Muscle of back (tissue), 11 donors: ENCODE measurements around the gene DNAJC6. TPM values are rescaled to one million over a fixed set of nuclear protein-coding genes. Genes with fewer than 3 reads are reported as not detected.
A peak's percentile ranks its signal among the peaks of the same experiment; 100 is the strongest.

Experiments
- DNase-seq, 3 donors: peaks; one replicate each; pipeline versions ENCODE4 v3.0.0 to v3.0.0-alpha.2; 2013
- polyA plus RNA-seq, 10 donors: library from polyadenylated mRNA; unstranded; fragments of 120-200 nt; gene quantifications; one replicate each; pipeline ENCODE4 v1.2.1, GENCODE V29; 2013; ENCODE audit not compliant: insufficient read length in 10 of 10

The DNAJC6 gene
- polyA plus RNA-seq, 10 donors, result 0.57 to 2.0 (median 1.1) TPM

GRCh38 chr1:65401612-65402011 lies 92.3 kb downstream of the DNAJC6 start:
- no peak for DNase-seq

- peak in 1 of 3 donors; percentile 15 for DNase-seq
Observed at GRCh38 chr1:65404941-65405340, 95.6 kb downstream of the DNAJC6 start.

GRCh38 chr1:65407877-65408276 lies 98.5 kb downstream of the DNAJC6 start:
- no peak for DNase-seq

- DNase-seq, result no peak
Observed at GRCh38 chr1:65409314-65409713, 100.0 kb downstream of the DNAJC6 start.

- no peak for DNase-seq
Observed at GRCh38 chr1:65409816-65410326, 100.5 kb downstream of the DNAJC6 start.

- no peak for DNase-seq
Observed at GRCh38 chr1:65412256-65412983, 103.1 kb downstream of the DNAJC6 start.

DNA sequence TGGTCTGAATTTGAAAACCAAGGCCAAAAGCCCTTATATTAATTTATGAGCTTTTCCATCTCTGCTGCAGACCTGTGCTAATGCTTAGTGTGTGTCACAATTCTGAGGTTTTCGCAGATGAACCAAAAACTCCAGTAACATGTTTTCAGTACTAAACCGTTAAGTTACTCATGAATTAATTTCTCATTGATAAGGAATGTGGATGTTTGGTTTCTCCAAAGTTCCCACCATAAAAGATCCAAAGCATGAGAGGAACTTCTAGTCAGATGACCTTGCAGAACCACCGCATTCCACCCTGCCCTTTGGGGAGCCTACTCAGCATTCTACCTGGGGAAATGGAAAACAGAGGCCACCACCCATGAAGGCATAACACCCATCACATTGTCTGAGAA lies 103.6 kb downstream of the DNAJC6 start:
- peak in 1 of 3 donors; percentile 52 for DNase-seq

GRCh38 chr1:65414538-65414937 lies 105.2 kb downstream of the DNAJC6 start:
- no peak for DNase-seq

- no peak for DNase-seq
Observed at GRCh38 chr1:65416767-65417166, 107.4 kb downstream of the DNAJC6 start.

- no peak for DNase-seq
Observed at GRCh38 chr1:65417729-65418128, 108.4 kb downstream of the DNAJC6 start.

DNA sequence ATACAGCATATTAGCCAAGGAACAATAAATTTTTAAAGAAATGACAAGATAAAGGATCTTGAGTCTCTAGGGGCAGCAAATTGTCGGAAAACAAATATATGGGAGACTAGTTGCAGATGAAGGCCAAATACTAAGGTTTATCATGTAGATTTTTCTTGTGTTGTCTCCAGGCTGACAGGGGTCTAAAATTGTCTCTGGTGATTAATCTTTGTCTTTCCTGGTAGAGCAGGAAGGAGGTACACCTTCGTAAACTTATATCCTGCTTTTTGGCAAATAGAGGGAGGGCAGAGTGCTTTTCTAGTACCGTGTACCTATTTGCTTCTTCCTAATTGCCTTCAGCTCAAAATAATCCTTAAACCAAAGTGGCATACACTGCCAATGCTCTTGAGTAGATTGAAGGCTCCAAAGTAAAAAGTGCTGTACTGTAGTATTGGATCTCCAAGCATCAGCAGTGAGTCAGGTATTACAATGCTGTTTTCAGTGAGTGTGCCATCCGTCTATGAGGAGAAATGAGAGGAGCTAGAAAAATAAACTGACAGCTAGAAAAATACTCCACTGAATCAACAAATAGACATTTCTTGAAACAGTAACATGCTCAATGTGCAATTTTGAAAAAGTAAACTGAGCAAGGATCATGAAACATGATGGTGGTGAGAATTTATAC lies 109.3 kb downstream of the DNAJC6 start:
- DNase-seq, result no peak

DNA sequence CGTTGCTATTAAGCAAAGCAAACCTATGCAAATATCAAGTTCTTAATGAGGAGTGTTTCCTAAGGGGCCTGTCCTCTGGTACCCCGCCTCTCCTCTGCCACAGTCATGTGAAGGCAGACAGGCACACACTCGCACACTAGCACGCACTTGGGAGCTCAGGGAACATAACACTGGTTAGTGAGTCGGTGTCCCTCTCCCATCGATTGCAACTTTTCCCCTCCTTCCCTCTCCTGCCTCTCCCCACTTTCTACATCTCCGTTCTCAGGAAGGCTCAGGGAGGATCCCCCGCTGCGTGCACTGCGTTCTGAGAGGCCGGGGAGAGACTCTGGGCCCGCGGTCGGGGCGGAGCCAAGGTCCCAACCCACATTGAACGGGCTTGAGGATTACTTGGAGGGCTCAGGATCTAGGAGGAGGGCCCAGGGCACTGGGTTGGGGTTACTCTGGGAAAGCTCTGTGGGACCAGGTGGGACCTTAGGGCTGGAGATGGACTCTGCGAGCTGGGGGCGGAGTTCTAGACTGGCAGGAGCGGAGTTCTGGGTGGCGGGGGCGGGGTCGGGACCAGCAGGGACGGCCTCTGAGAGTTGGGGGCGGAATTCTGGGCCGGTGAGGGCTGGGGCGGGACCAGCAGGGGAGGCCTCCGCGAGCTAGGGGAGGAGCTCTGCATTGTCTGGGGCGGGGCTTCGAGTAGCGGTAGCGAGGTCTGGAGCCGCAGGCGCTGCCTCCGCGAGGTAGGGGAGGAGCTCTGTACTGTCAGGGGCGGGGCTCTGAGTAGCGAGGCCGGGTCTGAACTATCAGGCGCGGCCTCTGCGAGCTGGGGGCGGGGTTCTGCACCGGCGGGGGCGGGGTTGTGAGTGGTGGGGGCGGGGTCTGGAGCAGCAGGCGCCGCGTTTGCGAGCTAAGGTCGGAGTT lies 110.6 kb downstream of the DNAJC6 start:
- peak; percentile 97 to 98 (median 98) for DNase-seq

DNA sequence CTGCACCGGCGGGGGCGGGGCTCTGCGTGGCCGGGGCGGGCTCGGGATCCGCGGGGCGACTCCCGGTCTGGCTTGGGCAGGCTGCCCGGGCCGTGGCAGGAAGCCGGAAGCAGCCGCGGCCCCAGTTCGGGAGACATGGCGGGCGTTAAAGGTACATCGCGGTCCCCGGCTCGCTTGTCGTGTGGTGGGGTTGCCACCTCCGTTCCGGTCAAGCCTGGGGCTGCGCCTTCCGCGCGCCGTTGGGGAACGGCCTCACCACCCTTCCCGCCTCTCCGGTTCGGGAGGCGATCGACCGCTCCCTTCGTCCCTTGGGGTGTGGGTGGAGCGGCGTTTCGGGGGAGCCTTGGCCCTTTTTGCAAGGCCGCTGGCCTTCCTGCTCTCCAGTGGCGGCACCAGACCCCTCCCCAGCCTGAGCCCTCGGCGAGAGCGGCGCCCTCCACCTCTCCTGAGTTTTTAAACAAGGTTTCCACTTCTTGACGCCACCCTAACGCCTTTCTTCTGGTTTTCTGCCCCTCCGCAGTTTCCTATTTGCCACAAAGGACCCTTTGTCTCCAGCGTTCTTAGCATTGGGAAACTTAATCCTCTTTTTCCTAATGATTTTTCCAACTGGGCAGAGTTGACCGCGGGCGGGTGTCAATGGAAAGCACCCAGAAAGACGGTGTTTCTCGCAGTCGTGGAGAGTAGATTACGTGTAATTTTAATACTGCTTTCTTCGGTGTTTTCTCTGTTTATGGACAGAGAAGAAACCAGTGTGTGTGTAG lies 111.4 kb downstream of the DNAJC6 start, which contains the start of the genes LEPR and LEPROT:
LEPR (plus strand) TSS at position 79 of the 761 bp plus-strand sequence. CDS start 144,898 bp downstream, outside the sequence.
LEPROT (plus strand) TSS at position 79 of the 761 bp plus-strand sequence; CDS start at position 136, 57 bp downstream.
- DNase-seq, result peak in 1 of 3 donors; percentile 96

- no peak for DNase-seq
Observed at GRCh38 chr1:65421351-65422025, 112.1 kb downstream of the DNAJC6 start.

GRCh38 chr1:65422241-65423203 lies 113.2 kb downstream of the DNAJC6 start:
- DNase-seq, result peak in 1 of 3 donors; percentile 9

DNA sequence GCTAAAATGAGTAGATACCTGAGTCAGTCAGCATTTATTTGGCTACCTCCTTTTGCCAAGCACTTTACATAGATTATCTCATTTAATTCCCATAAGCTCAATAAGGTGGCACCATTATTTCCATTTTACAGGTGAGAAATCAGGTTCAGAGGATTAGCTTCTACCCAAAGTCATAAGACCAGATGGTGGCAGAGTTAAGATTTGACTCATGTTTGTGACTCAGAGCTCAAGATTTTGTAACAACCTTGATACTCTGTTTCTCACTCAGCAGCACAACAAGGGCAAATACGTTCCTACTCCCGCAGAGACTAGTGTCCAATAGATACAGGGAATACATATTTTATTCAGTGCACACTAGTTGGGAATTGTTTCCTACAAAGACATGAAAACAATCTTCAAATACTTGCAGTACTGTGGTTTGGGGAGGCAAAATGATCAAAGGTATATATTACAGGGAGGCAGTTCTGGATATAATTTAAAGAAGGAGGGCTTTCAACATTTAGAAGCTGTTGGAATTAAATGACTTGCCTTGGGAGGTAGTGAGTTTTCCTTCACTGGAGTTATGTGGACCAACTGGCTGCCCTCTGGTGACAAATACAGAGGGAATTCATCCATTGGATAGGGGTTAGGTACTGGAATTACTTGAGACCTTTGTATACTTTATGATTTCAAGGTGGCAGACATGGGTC lies 114.7 kb downstream of the DNAJC6 start:
- peak in 1 of 3 donors; percentile 63 for DNase-seq

- no peak for DNase-seq
Observed at GRCh38 chr1:65424573-65424889, 115.2 kb downstream of the DNAJC6 start.

DNA sequence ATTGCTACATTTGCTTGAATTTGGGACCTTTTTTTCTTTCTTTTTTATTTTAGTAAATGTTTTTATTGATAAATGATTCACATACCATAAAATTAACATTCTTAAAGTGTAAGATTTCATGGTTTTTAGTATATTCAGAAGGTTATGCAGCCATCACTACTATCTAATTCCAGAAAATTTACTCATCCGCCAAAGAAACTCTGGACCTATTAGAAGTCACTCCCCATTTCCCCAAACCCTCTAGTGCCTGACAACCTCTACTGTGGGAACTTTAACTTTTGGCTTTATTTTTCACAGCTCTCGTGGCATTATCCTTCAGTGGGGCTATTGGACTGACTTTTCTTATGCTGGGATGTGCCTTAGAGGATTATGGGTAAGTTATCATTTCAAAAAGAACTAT lies 115.7 kb downstream of the DNAJC6 start:
- no peak for DNase-seq

DNA sequence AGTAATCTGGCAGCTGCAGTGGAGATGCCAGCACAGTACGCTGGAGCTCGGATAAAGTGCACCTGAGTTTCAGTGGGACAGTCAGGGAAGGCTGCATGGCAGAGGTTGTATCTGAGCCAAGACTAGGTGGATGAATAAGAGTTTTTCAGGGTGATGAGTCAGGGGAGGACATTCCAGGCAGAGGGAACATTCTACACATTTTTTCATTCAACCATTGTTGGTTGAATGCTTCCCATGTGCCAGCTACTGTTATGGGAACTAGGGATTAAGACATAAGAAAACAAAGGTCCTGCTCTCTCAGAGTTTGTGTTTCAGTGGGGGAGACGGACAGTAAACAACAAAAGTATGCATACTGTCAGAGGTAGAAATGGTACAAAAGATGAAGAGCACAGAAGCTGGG lies 116.4 kb downstream of the DNAJC6 start:
- DNase-seq, result peak in 1 of 3 donors; percentile 64
